Thyroid gland (tissue), 4 donors: ENCODE data around the gene PRAC1. TPM values are rescaled to one million over a fixed set of nuclear protein-coding genes. Genes with fewer than 3 reads are reported as not detected.

Source experiments
- DNase-seq, 2 donors: peaks; one replicate each; pipeline ENCODE4 v3.0.0-alpha.2; 2019
- H3K27ac ChIP-seq, 3 donors: fragments of 200-600 bp; sonication (generic); 1 replicate in 2 of 3; 2 replicates in 1 of 3; pipeline ENCODE4 v1.5.1; 2016 to 2019; ENCODE audit warnings: mild to moderate bottlenecking in 1 of 3, moderate library complexity in 1 of 3
- H3K27me3 ChIP-seq: fragments of 200-600 bp; sonication (generic); one replicate; pipeline ENCODE4 v1.5.1; 2019
- H3K36me3 ChIP-seq, 2 donors: fragments of 200-600 bp; sonication (generic); one replicate each; pipeline ENCODE4 v1.5.1; 2016 to 2019
- H3K4me1 ChIP-seq, 2 donors: fragments of 200-600 bp; sonication (generic); one replicate each; pipeline ENCODE4 v1.5.1; 2017 to 2019
- H3K4me3 ChIP-seq, 3 donors: fragments of 200-600 bp; sonication (generic); replicated peaks in 1 of 3; 1 replicate in 2 of 3; 2 replicates in 1 of 3; pipeline ENCODE4 v1.5.1; 2016; ENCODE audit warnings: mild to moderate bottlenecking in 1 of 3
- H3K9me3 ChIP-seq: fragments of 200-600 bp; sonication (generic); one replicate; pipeline ENCODE4 v1.5.1; 2017
- POLR2A ChIP-seq, 2 donors: fragments of 450-650 bp; IDR thresholded peaks; one replicate each; pipeline ENCODE4 v1.6.1; 2017; ENCODE audit warnings: antibody characterized with exemption in 2 of 2, mild to moderate bottlenecking in 2 of 2, moderate library complexity in 1 of 2
- WGBS, 2 donors: methylation state at CpG; one replicate each; pipeline ENCODE4 v1.1.5; 2017; 5-methylcytosine and 5-hydroxymethylcytosine counted together
- intact Hi-C: fragments of 100-400 bp; cut with DNase I; formaldehyde crosslinking; loops from one replicate; pipeline ENCODE4 v1.15.1; 2023
- total RNA-seq, 4 donors: library from RNA; depleted of rRNA; stranded (reverse); fragments of >200 nt; gene quantifications; one replicate each; pipeline ENCODE4 v1.2.3, GENCODE V29; 2016
- TF ChIP-seq, protein P1 (sequence below), 6 experiments: fragments of 200-600 bp in 3 of 6; fragments of 450-650 bp in 3 of 6; sonication (generic) in 3 of 6; IDR thresholded peaks; one replicate each; pipeline ENCODE4 v1.5.1; 2016 to 2019; ENCODE audit warnings: antibody characterized with exemption in 6 of 6, mild to moderate bottlenecking in 2 of 6, inconsistent platforms in 1 of 6, moderate library complexity in 1 of 6

The PRAC1 gene
- total RNA-seq, 4 donors from 2014 or later: not detected

DNA sequence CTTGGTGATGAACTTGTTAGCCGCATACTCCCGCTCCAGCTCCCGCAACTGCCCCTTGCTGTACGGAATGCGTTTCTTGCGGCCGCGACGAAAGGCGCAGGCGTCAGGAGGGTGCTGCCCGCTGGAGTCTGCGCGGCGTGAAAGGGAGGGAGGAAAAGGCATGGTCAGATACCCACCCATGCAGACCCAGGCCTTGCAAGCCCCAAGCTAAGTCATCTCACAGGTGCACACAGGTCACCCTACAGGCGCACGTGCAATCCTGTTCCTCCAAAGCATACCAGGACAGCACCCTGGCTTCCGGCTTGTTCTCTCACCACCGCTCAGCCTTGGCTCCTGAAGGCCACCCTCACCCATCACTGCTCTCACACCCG is 4.6 kb upstream of the PRAC1 start:
- no peak overlapping the region for H3K27ac ChIP-seq
- peaks cover 78% of the 10 kb centered on the region for H3K27me3 ChIP-seq
- intact Hi-C loops: loop anchor here (5.0 to 10.0 kb wide), 2 partner anchors 65 to 158 kb away; no protein-coding TSS in a partner anchor
- WGBS, 2 donors: 15 to 17% methylated on average over 7 to 19 of the region's 20 CpGs
- peaks cover 7 to 39% of the 10 kb centered on the region in 2 donors for H3K4me1 ChIP-seq
- H3K36me3 ChIP-seq: no peaks in the 10 kb centered on the region
- TF ChIP-seq, protein P1, sequence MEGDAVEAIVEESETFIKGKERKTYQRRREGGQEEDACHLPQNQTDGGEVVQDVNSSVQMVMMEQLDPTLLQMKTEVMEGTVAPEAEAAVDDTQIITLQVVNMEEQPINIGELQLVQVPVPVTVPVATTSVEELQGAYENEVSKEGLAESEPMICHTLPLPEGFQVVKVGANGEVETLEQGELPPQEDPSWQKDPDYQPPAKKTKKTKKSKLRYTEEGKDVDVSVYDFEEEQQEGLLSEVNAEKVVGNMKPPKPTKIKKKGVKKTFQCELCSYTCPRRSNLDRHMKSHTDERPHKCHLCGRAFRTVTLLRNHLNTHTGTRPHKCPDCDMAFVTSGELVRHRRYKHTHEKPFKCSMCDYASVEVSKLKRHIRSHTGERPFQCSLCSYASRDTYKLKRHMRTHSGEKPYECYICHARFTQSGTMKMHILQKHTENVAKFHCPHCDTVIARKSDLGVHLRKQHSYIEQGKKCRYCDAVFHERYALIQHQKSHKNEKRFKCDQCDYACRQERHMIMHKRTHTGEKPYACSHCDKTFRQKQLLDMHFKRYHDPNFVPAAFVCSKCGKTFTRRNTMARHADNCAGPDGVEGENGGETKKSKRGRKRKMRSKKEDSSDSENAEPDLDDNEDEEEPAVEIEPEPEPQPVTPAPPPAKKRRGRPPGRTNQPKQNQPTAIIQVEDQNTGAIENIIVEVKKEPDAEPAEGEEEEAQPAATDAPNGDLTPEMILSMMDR (IDR thresholded peaks at IDR 0.05): no peak
- TF ChIP-seq POLR2A (IDR thresholded peaks at IDR 0.05): no peak
- no peak for DNase-seq
- no peak overlapping the region for H3K4me3 ChIP-seq
- no peaks in the 10 kb centered on the region for H3K9me3 ChIP-seq

DNA sequence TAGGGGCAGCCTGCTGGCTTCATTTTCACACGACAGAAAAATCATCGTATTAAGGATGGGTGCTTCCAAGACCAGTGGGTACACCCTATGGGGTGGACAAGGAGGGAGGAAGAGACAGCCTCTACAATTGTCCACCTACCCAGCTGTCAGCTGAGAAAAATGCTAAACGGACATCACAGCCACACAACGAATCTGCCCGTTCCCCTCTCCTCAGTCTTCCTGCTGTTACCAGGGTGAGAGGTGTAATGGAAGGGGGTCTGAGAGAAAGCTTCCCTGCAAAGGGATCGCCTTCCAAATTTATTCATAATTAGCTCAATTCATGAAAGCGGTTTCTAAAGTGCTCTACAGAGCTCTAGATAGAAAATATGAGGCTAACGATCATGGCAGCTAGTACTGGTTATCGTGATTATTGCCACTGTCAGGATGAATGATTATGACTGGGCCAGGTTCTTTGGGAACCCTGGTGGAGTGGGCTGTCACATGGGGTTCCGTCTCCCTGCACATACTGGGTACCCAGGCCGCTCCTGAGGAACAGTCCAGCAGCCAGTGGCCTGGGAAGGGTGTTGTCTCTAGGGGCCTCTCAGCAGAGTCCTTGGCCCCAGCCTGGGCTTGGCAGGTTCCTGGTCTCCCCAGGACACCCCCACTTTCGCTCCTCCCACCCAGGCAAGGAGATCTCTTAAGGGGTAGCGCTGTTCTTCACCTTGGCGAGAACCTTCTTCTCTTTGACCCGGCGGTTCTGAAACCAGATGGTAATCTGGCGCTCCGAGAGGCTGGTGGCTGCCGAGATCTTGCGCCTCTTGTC is 4.0 kb upstream of the PRAC1 start:
- Histone ChIP-seq H3K4me1 (peaks cover 7 to 39% of the 10 kb centered on the region in 2 donors), H3K27me3 (peaks cover 77% of the 10 kb centered on the region), H3K36me3 (no peaks in the 10 kb centered on the region), H3K4me3 (no peak overlapping the region), H3K27ac (no peak overlapping the region), H3K9me3 (no peaks in the 10 kb centered on the region)
- TF ChIP-seq, protein P1 (IDR thresholded peaks at IDR 0.05): no peak
- TF ChIP-seq POLR2A (IDR thresholded peaks at IDR 0.05): no peak
- intact Hi-C loops: loop anchor here (5.0 to 10.0 kb wide), 2 partner anchors 66 to 158 kb away; no protein-coding TSS in a partner anchor
- 15 to 17% methylated on average over 9 to 18 of the region's 20 CpGs for WGBS, 2 donors
- no peak for DNase-seq

DNA sequence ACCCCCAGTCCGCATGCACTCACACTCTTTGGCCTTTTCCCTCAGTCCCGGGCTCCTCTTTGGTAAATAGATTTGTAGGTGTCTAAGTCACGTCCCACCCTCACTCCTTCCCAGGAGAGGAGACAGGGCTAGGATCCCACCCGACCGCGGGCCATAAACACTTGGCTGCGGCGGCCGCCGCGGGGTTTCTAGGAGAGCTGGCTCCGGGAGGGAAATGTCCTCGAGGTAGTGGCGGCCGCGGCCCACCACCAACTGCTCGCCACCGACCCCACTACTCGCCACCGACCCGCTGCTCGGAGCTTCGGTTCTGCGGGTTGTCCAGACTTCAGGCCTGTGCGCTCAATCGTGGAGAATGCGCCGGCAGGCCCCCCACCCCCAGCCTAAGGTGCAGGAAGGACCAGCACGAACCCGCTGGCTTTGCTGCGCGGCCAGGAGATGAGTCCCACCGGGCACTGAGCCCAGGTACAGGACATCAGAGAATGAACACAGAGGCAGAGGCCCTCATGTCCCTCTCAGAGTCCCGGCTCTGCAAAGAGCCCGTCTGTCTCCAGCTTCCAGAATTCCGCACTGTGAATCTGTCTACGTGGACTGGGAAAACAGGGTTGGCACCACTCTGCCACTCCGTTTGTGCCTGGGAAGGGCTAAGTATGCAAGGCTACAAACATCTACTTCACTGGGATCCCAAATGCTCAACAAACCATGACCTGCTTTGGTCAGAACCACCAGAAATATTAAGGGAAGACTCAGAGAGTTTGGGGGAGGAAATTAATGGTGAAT is 3.2 kb upstream of the PRAC1 start:
- no peak overlapping the region for H3K27ac ChIP-seq
- TF ChIP-seq, protein P1 (IDR thresholded peaks at IDR 0.05): no peak
- no peak for TF ChIP-seq POLR2A (IDR thresholded peaks at IDR 0.05)
- intact Hi-C loops: loop anchor here (5.0 to 10.0 kb wide), 2 partner anchors 67 to 159 kb away; no protein-coding TSS in a partner anchor
- H3K4me1 ChIP-seq: peaks cover 7 to 39% of the 10 kb centered on the region in 2 donors
- H3K36me3 ChIP-seq: no peaks in the 10 kb centered on the region
- H3K27me3 ChIP-seq: peaks cover 81% of the 10 kb centered on the region
- no peak for DNase-seq
- H3K9me3 ChIP-seq: no peaks in the 10 kb centered on the region
- no peak overlapping the region for H3K4me3 ChIP-seq
- WGBS, 2 donors: 5 to 7% methylated on average over 21 to 28 of the region's 38 CpGs

DNA sequence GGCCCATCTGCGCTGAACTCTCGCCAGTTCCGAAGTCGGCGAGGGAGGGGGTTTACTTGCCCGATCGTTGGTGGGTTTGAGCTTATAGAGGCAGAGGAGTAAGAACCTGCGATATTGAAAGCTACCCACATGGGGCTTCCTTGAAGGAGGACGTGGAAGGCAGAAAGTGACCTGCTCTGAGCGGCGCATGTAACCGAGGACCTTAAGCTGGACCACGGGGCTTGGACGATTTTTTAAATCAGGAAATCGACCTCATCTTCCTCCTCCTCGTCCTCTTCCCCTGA is 2.6 kb upstream of the PRAC1 start:
- intact Hi-C loops: loop anchor here (5.0 to 10.0 kb wide), 2 partner anchors 67 to 160 kb away; no protein-coding TSS in a partner anchor
- Histone ChIP-seq H3K9me3 (no peaks in the 10 kb centered on the region), H3K27ac (no peak overlapping the region), H3K4me1 (peaks cover 7 to 39% of the 10 kb centered on the region in 2 donors), H3K36me3 (no peaks in the 10 kb centered on the region), H3K4me3 (no peak overlapping the region), H3K27me3 (peaks cover 85% of the 10 kb centered on the region)
- 3 to 5% methylated on average over 15 to 16 of the region's 16 CpGs for WGBS, 2 donors
- TF ChIP-seq, protein P1 (IDR thresholded peaks at IDR 0.05): no peak
- no peak for TF ChIP-seq POLR2A (IDR thresholded peaks at IDR 0.05)
- DNase-seq: no peak
